GM23338 (cell line): ENCODE results near the gene ZNF787. TPM values are rescaled to one million over a fixed set of nuclear protein-coding genes. Genes with fewer than 3 reads are reported as not detected.

Experiments used
- ATAC-seq: fragments of 200-7000 bp; cut with Tn5 transposase; 3 replicates; pipeline ENCODE4 v1.9.1; 2020
- DNase-seq: peaks from one replicate; pipeline ENCODE4 v3.0.0-alpha.2; 2015; ENCODE audit warnings: low spot score
- H2AFZ ChIP-seq: fragments of 200-600 bp; sonication (generic); 2 replicates; pipeline ENCODE4 v1.8.0; 2016; ENCODE audit warnings: antibody characterized with exemption, mild to moderate bottlenecking, moderate library complexity
- H3F3A ChIP-seq: fragments of 200-600 bp; sonication (generic); replicated peaks from 2 replicates; pipeline ENCODE4 v1.8.0; 2017; ENCODE audit warnings: antibody characterized with exemption, mixed run types, low read depth
- H3K27ac ChIP-seq: fragments of 200-600 bp; sonication (generic); 2 replicates; pipeline ENCODE4 v1.6.1; 2016; ENCODE audit warnings: low read depth
- H3K27me3 ChIP-seq: fragments of 200-600 bp; sonication (generic); 2 replicates; pipeline ENCODE4 v1.8.0; 2016; ENCODE audit warnings: mild to moderate bottlenecking, mixed run types, moderate library complexity; ENCODE audit not compliant: insufficient read depth
- H3K36me3 ChIP-seq: fragments of 200-600 bp; sonication (generic); 2 replicates; pipeline ENCODE4 v1.8.0; 2016; ENCODE audit warnings: mild to moderate bottlenecking; ENCODE audit not compliant: insufficient read depth
- H3K4me1 ChIP-seq: fragments of 200-600 bp; sonication (generic); 2 replicates; pipeline ENCODE4 v1.8.0; 2016; ENCODE audit warnings: mild to moderate bottlenecking, moderate library complexity; ENCODE audit not compliant: insufficient read depth
- H3K4me2 ChIP-seq: fragments of 200-600 bp; sonication (generic); 2 replicates; pipeline ENCODE4 v1.7.1; 2017; ENCODE audit warnings: mixed run types
- H3K4me3 ChIP-seq: fragments of 200-600 bp; sonication (generic); 2 replicates; pipeline ENCODE4 v1.6.1; 2016; ENCODE audit warnings: mixed run types
- H3K79me2 ChIP-seq: fragments of 200-600 bp; sonication (generic); replicated peaks from 2 replicates; pipeline ENCODE4 v1.8.0; 2017; ENCODE audit warnings: mild to moderate bottlenecking; ENCODE audit not compliant: insufficient read depth
- H3K9me2 ChIP-seq: fragments of 200-600 bp; sonication (generic); 2 replicates; pipeline ENCODE4 v1.8.0; 2017; ENCODE audit not compliant: insufficient read depth
- H4K20me1 ChIP-seq: fragments of 200-600 bp; sonication (generic); replicated peaks from 2 replicates; pipeline ENCODE4 v1.8.0; 2017; ENCODE audit warnings: mild to moderate bottlenecking; ENCODE audit not compliant: insufficient read depth
- H3K27ac Mint-ChIP-seq: 2 replicates; pipeline ENCODE4 v1.8.0; 2020; ENCODE audit warnings: inconsistent platforms, mild to moderate bottlenecking, moderate library complexity, mixed read lengths
- H3K27me3 Mint-ChIP-seq: 3 replicates; pipeline ENCODE4 v1.8.0; 2022; ENCODE audit warnings: low read depth, mild to moderate bottlenecking, moderate library complexity, mixed read lengths, inconsistent platforms; ENCODE audit not compliant: insufficient read depth, poor library complexity
- H3K36me3 Mint-ChIP-seq: 3 replicates; pipeline ENCODE4 v1.8.0; 2021; ENCODE audit warnings: low read depth, mild to moderate bottlenecking, inconsistent platforms, moderate library complexity, mixed read lengths
- H3K4me1 Mint-ChIP-seq: 3 replicates; pipeline ENCODE4 v1.8.0; 2020; ENCODE audit warnings: mild to moderate bottlenecking, inconsistent platforms, mixed read lengths
- H3K4me3 Mint-ChIP-seq: 3 replicates; pipeline ENCODE4 v1.8.0; 2021; ENCODE audit warnings: moderate library complexity, mild to moderate bottlenecking, inconsistent platforms, mixed read lengths
- H3K9me3 Mint-ChIP-seq: 3 replicates; pipeline ENCODE4 v1.8.0; 2020; ENCODE audit warnings: moderate library complexity, mild to moderate bottlenecking, inconsistent platforms, mixed read lengths
- CREB1 ChIP-seq: fragments of 250-450 bp; sonication (Bioruptor Pico); IDR thresholded peaks from 2 replicates; pipeline ENCODE4 v1.5.0; 2020; ENCODE audit warnings: low read depth, mild to moderate bottlenecking, moderate library complexity
- CTCF ChIP-seq, 2 experiments: fragments of 200-600 bp in 1 of 2; sonication (generic) in 1 of 2; conservative IDR thresholded peaks; 2 replicates each; pipeline versions ENCODE4 v1.5.1 to v1.6.1; 2016 to 2017; ENCODE audit warnings: antibody characterized with exemption in 2 of 2, low read depth in 2 of 2, mild to moderate bottlenecking in 2 of 2, moderate library complexity in 1 of 2
- EZH2 ChIP-seq: fragments of 200-600 bp; sonication (generic); IDR thresholded peaks from one replicate; pipeline ENCODE4 v1.8.0; 2017; ENCODE audit warnings: antibody characterized with exemption, mild to moderate bottlenecking, low read depth; ENCODE audit not compliant: unreplicated experiment
- ZNF462 ChIP-seq: fragments of 250-450 bp; sonication (Bioruptor Pico); IDR thresholded peaks from 2 replicates; pipeline ENCODE4 v1.5.0; 2020; ENCODE audit warnings: mild to moderate bottlenecking, moderate library complexity
- polyA plus RNA-seq: library from polyadenylated mRNA; unstranded; fragments of >200 nt; fragmentation: Nextera tagmentation; extraction: Ambion mirVana; gene quantifications from 2 replicates; pipeline ENCODE4 v1.2.1, GENCODE V29; 2016
- total RNA-seq: library from RNA; depleted of rRNA; stranded (reverse); fragments of >200 nt; shearing (Covaris generic); gene quantifications from 2 replicates; pipeline ENCODE4 v1.2.3, GENCODE V29; 2014

The ZNF787 gene
- total and polyA plus RNA-seq, 2 experiments from 2014 or later = 12.5 to 44.6 TPM

DNA sequence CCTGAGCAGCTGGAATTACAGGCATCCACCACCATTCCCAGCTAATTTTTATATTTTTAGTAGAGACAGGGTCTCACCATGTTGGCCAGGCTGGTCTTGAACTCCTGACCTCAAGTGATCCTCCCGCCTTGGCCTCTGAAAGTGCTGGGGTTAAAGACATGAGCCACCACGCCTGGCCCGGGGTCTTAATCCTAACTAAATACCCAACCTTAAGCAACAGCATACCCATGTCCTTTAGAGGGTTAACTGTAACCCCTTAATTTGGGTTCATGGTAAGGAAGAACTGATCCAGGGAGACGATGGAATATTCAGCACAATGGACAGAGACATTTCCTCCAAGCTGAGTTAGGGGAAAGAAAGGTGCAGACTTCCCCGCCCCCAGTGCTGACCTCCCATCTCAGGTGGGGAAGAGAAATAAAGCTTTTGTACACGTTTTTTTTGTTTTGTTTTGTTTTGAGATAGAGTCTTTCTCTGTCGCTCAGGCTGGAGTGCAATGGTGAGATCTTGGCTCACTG, 46.0 kb upstream of the ZNF787 start (continued):
- no peak for TF ChIP-seq ZNF462

- Histone ChIP-seq H3K4me2 (no peak overlapping the region), H3K27me3 (no peaks in the 10 kb centered on the region), H3K4me3 (no peak overlapping the region), H2AFZ (no peak overlapping the region), H3K9me2 (no peaks in the 10 kb centered on the region), H3K36me3 (no peaks in the 10 kb centered on the region), H3K79me2 (no peaks in the 10 kb centered on the region), H4K20me1 (no peaks in the 10 kb centered on the region; the same call in 1 of the 2 replicates), H3K4me1 (no peaks in the 10 kb centered on the region), H3K27ac (no peak overlapping the region), H3F3A (no peaks in the 10 kb centered on the region)
- H3K27ac Mint-ChIP-seq = no peak overlapping the region
- H3K27me3 Mint-ChIP-seq = no peaks in the 10 kb centered on the region
- no peaks in the 10 kb centered on the region; the same call in 2 of the 3 replicates for H3K9me3 Mint-ChIP-seq
- peaks cover 11% of the 10 kb centered on the region for H3K36me3 Mint-ChIP-seq
- DNase-seq (no peak), ATAC-seq (no peak)
- TF ChIP-seq CREB1 (CRISPR knock-in tag) (no peak), CTCF (conservative IDR thresholded peaks at IDR 0.05; ENCODE audit: low read depth in 2 of 2) (no peak), EZH2 (no peak)
- H3K4me1 Mint-ChIP-seq = no peaks in the 10 kb centered on the region
- no peak overlapping the region for H3K4me3 Mint-ChIP-seq
Observed at GRCh38 chr19:56163097-56163496, 42.0 kb upstream of the ZNF787 start.
